Ovary (tissue), 9 donors: ENCODE data around the gene TGFBR1. TPM values are rescaled to one million over a fixed set of nuclear protein-coding genes. Genes with fewer than 3 reads are reported as not detected.

Source experiments
- DNase-seq, 5 donors: peaks; one replicate each; pipeline ENCODE4 v3.0.0-alpha.2; 2019 to 2020
- H3K27ac ChIP-seq, 2 donors: fragments of 200-600 bp; one replicate each; pipeline versions ENCODE4 v1.5.1 to v1.8.0; 2019 to 2022
- H3K27me3 ChIP-seq: fragments of 200-600 bp; one replicate; pipeline ENCODE4 v1.8.0; 2022
- H3K36me3 ChIP-seq: fragments of 200-600 bp; sonication (generic); one replicate; pipeline ENCODE4 v1.5.1; 2019
- H3K4me1 ChIP-seq: one replicate; pipeline ENCODE4 v1.8.1; 2013; ENCODE audit warnings: mild to moderate bottlenecking, moderate library complexity; ENCODE audit not compliant: insufficient read depth
- H3K4me3 ChIP-seq: fragments of 200-600 bp; sonication (generic); one replicate; pipeline ENCODE4 v1.5.1; 2017
- H3K9me3 ChIP-seq, 2 donors: fragments of 200-600 bp in 1 of 2; sonication (generic) in 1 of 2; one replicate each; pipeline versions ENCODE4 v1.5.1 to v1.8.1; 2013 to 2019; ENCODE audit warnings: mild to moderate bottlenecking in 1 of 2, moderate library complexity in 1 of 2
- CTCF ChIP-seq, 3 donors: fragments of 450-650 bp in 2 of 3; fragments of 200-600 bp in 1 of 3; IDR thresholded peaks; one replicate each; pipeline versions ENCODE4 v1.5.1 to v1.8.0; 2016 to 2022; ENCODE audit warnings: antibody characterized with exemption in 3 of 3, mild to moderate bottlenecking in 1 of 3
- EP300 ChIP-seq: sonication (generic); formaldehyde crosslinking; IDR thresholded peaks from one replicate; pipeline ENCODE4 v1.6.1; 2017; ENCODE audit warnings: antibody characterized with exemption
- POLR2A ChIP-seq: fragments of 450-650 bp; IDR thresholded peaks from one replicate; pipeline ENCODE4 v1.6.1; 2017; ENCODE audit warnings: antibody characterized with exemption, mild to moderate bottlenecking, moderate library complexity
- WGBS, 3 donors: extraction: QIAGEN DNeasy Blood & Tissue Kit in 1 of 3; methylation state at CpG; one replicate each; pipeline versions ENCODE4 v1.1.5 to v1.1.7; 2013 to 2017; 5-methylcytosine and 5-hydroxymethylcytosine counted together
- intact Hi-C, 4 donors: fragments of 100-400 bp; cut with DNase I; formaldehyde crosslinking; loops; one replicate each; pipeline versions ENCODE4 v1.11.0 to v1.15.1; 2022 to 2023
- polyA plus RNA-seq, 2 donors: library from polyadenylated mRNA; stranded (reverse); fragments of 200-250 nt in 1 of 2; fragments of 350-450 nt in 1 of 2; fragmentation: Illumina TruSeq in 1 of 2; extraction: RNeasy Lipid Tissue Mini Kit (QIAGEN cat#74804) in 1 of 2; gene quantifications; one replicate each; pipeline ENCODE4 v1.2.3, GENCODE V29; 2013 to 2014
- small RNA-seq: library from RNA; depleted of rRNA; stranded (forward); fragments of <200 nt; gene quantifications from one replicate; pipeline ENCODE3, GENCODE V24; 2016
- total RNA-seq, 7 donors: library from RNA; depleted of rRNA in 2 of 7; stranded (reverse); fragments of >200 nt in 2 of 7; fragmentation: NEBNext Ultra II Directional in 3 of 7; extraction: Animal tissue kit (Norgen Biotek cat#: 25700) in 3 of 7; gene quantifications; one replicate each; pipeline versions ENCODE4 v1.1.0 to v1.2.4, GENCODE V29; 2016 to 2023
- donor health status: DM: no; HTN: no; CAD: no; lungs with moderate emphysema.
- donor health status: DM: no; HTN: no; CAD: no.
- donor health status: Bipolar disorder and iron deficiency.
- donor health status: DM: yes; HTN: yes; CAD: no.
- donor health status: DM: no; HTN: no; CAD: no.
- donor health status: DM: yes; HTN: yes; CAD: no.

Gene TGFBR1
- total and polyA plus RNA-seq, 9 donors = 12.5 to 55.9 (median 38.3) TPM

GRCh38 chr9:99197987-99198386 is 93.1 kb downstream of the TGFBR1 start:
- intact Hi-C loops = no loop called here
- Histone ChIP-seq H3K9me3 (no peaks in the 10 kb centered on the region), H3K4me3 (no peak overlapping the region), H3K27me3 (no peaks in the 10 kb centered on the region), H3K27ac (no peak overlapping the region), H3K36me3 (no peaks in the 10 kb centered on the region), H3K4me1 (no peaks in the 10 kb centered on the region)
- TF ChIP-seq CTCF (IDR thresholded peaks at IDR 0.05) (no peak), POLR2A (no peak), EP300 (no peak)
- no peak for DNase-seq
- 68 to 72% (median 68%) methylated on average over 9 of the region's 9 CpGs for WGBS, 3 donors

GRCh38 chr9:99199938-99200539 is 95.1 kb downstream of the TGFBR1 start:
- Histone ChIP-seq H3K27ac (no peak overlapping the region), H3K4me3 (no peak overlapping the region), H3K27me3 (no peaks in the 10 kb centered on the region), H3K9me3 (no peaks in the 10 kb centered on the region), H3K4me1 (no peaks in the 10 kb centered on the region), H3K36me3 (no peaks in the 10 kb centered on the region)
- DNase-seq = no peak
- 81 to 93% (median 93%) methylated on average over 8 of the region's 8 CpGs for WGBS, 3 donors
- TF ChIP-seq POLR2A = no peak
- no peak for TF ChIP-seq EP300
- TF ChIP-seq CTCF (IDR thresholded peaks at IDR 0.05) = no peak
- intact Hi-C loops = no loop called here

GRCh38 chr9:99201603-99202002 is 96.7 kb downstream of the TGFBR1 start:
- intact Hi-C loops = no loop called here
- H3K9me3 ChIP-seq = no peaks in the 10 kb centered on the region
- no peaks in the 10 kb centered on the region for H3K27me3 ChIP-seq
- no peak overlapping the region for H3K27ac ChIP-seq
- DNase-seq = no peak
- TF ChIP-seq EP300 = no peak
- TF ChIP-seq CTCF (IDR thresholded peaks at IDR 0.05) = no peak
- no peak for TF ChIP-seq POLR2A
- WGBS, 3 donors = 73 to 79% (median 76%) methylated on average over 5 of the region's 5 CpGs
- no peak overlapping the region for H3K4me3 ChIP-seq
- no peaks in the 10 kb centered on the region for H3K36me3 ChIP-seq
- no peaks in the 10 kb centered on the region for H3K4me1 ChIP-seq

Small RNA genes lying within 50 kb of the gene (small RNA-seq; reads per million reads assigned to genes)
- not detected for gene RN7SL794P
- gene RNA5SP290 = not detected

Other genes starting within 250 kb of the TGFBR1 start
- 100 to 1,000 TPM in 1 of 7 donors, 10 to 100 TPM in 6; 12.8 to 195 (median 49.5) TPM for gene COL15A1, start 161.2 kb upstream of the TGFBR1 start, total RNA-seq
- gene COL15A1, start 161.2 kb upstream of the TGFBR1 start, polyA plus RNA-seq = 10 to 100 TPM; 28.9 to 48.6 TPM
- gene ALG2, start 116.8 kb downstream of the TGFBR1 start, total RNA-seq = 10 to 100 TPM; 28.6 to 45.8 (median 37.3) TPM
- 10 to 100 TPM; 21.8 to 60.1 TPM for gene ALG2, start 116.8 kb downstream of the TGFBR1 start, polyA plus RNA-seq
- gene SEC61B, start 117.2 kb downstream of the TGFBR1 start, total RNA-seq = 100 to 1,000 TPM in 5 of 7 donors, 10 to 100 TPM in 2; 80.1 to 147 (median 130) TPM
- gene SEC61B, start 117.2 kb downstream of the TGFBR1 start, polyA plus RNA-seq = 100 to 1,000 TPM; 121 to 196 TPM